Testis (tissue), 3 donors: ENCODE data around the gene CUX1. TPM values are rescaled to one million over a fixed set of nuclear protein-coding genes. Genes with fewer than 3 reads are reported as not detected.

Experiments used
- DNase-seq: peaks from one replicate; pipeline ENCODE4 v3.0.0-alpha.2; 2019
- H3K27ac ChIP-seq, 2 donors: fragments of 200-600 bp; sonication (generic); one replicate each; pipeline ENCODE4 v1.5.1; 2019
- H3K27me3 ChIP-seq: fragments of 200-600 bp; sonication (generic); one replicate; pipeline ENCODE4 v1.5.1; 2019
- H3K36me3 ChIP-seq: fragments of 200-600 bp; sonication (generic); one replicate; pipeline ENCODE4 v1.5.1; 2017; ENCODE audit warnings: low read depth; ENCODE audit errors: missing control alignments
- H3K4me1 ChIP-seq: fragments of 200-600 bp; sonication (generic); one replicate; pipeline ENCODE4 v1.5.1; 2019
- H3K4me3 ChIP-seq, 2 donors: fragments of 200-600 bp; sonication (generic); one replicate each; pipeline ENCODE4 v1.5.1; 2017 to 2019
- H3K9me3 ChIP-seq: fragments of 200-600 bp; sonication (generic); one replicate; pipeline ENCODE4 v1.5.1; 2017
- POLR2A ChIP-seq: fragments of 450-650 bp; IDR thresholded peaks from one replicate; pipeline ENCODE4 v1.6.1; 2017; ENCODE audit warnings: antibody characterized with exemption, mild to moderate bottlenecking, moderate library complexity
- WGBS, 2 donors: methylation state at CpG; one replicate each; pipeline ENCODE4 v1.1.5; 2018; 5-methylcytosine and 5-hydroxymethylcytosine counted together
- intact Hi-C: fragments of 100-400 bp; cut with DNase I; formaldehyde crosslinking; loops from one replicate; pipeline ENCODE4 v1.15.1; 2023; ENCODE audit warnings: low total_unique reads
- polyA plus RNA-seq: library from polyadenylated mRNA; stranded (reverse); fragments of 350-450 nt; fragmentation: Illumina TruSeq; extraction: RNeasy Lipid Tissue Mini Kit (QIAGEN cat#74804); gene quantifications from one replicate; pipeline ENCODE4 v1.2.3, GENCODE V29; 2014; ENCODE audit warnings: low read depth, low replicate concordance; ENCODE audit not compliant: insufficient read depth
- total RNA-seq, 2 donors: library from RNA; depleted of rRNA; stranded (reverse); fragments of >200 nt; gene quantifications; one replicate each; pipeline ENCODE4 v1.2.3, GENCODE V29; 2016
- TF ChIP-seq, protein P1 (sequence below), 3 experiments: fragments of 450-650 bp in 2 of 3; fragments of 200-600 bp in 1 of 3; sonication (generic) in 1 of 3; IDR thresholded peaks; one replicate each; pipeline ENCODE4 v1.5.1; 2016 to 2019; ENCODE audit warnings: antibody characterized with exemption in 3 of 3, mild to moderate bottlenecking in 2 of 3, moderate library complexity in 1 of 3

CUX1 gene
- total and polyA plus RNA-seq, 3 donors from 2014 or later, result 30.8 to 46.3 (median 43.1) TPM

GRCh38 chr7:101936611-101937231 lies 119.3 kb downstream of the CUX1 start:
- Histone ChIP-seq H3K4me3 (no peak overlapping the region), H3K27me3 (no peaks in the 10 kb centered on the region), H3K9me3 (no peaks in the 10 kb centered on the region), H3K4me1 (peaks cover 21% of the 10 kb centered on the region), H3K36me3 (no peaks in the 10 kb centered on the region), H3K27ac (peak overlapping the region in 1 of 2 donors; percentile 62)
- intact Hi-C loops, result no loop called here
- 49 to 59% methylated on average over 8 to 19 of the region's 19 CpGs for WGBS, 2 donors
- DNase-seq, result peak; percentile 28
- TF ChIP-seq, protein P1, sequence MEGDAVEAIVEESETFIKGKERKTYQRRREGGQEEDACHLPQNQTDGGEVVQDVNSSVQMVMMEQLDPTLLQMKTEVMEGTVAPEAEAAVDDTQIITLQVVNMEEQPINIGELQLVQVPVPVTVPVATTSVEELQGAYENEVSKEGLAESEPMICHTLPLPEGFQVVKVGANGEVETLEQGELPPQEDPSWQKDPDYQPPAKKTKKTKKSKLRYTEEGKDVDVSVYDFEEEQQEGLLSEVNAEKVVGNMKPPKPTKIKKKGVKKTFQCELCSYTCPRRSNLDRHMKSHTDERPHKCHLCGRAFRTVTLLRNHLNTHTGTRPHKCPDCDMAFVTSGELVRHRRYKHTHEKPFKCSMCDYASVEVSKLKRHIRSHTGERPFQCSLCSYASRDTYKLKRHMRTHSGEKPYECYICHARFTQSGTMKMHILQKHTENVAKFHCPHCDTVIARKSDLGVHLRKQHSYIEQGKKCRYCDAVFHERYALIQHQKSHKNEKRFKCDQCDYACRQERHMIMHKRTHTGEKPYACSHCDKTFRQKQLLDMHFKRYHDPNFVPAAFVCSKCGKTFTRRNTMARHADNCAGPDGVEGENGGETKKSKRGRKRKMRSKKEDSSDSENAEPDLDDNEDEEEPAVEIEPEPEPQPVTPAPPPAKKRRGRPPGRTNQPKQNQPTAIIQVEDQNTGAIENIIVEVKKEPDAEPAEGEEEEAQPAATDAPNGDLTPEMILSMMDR (IDR thresholded peaks at IDR 0.05), result no peak
- no peak for TF ChIP-seq POLR2A

DNA sequence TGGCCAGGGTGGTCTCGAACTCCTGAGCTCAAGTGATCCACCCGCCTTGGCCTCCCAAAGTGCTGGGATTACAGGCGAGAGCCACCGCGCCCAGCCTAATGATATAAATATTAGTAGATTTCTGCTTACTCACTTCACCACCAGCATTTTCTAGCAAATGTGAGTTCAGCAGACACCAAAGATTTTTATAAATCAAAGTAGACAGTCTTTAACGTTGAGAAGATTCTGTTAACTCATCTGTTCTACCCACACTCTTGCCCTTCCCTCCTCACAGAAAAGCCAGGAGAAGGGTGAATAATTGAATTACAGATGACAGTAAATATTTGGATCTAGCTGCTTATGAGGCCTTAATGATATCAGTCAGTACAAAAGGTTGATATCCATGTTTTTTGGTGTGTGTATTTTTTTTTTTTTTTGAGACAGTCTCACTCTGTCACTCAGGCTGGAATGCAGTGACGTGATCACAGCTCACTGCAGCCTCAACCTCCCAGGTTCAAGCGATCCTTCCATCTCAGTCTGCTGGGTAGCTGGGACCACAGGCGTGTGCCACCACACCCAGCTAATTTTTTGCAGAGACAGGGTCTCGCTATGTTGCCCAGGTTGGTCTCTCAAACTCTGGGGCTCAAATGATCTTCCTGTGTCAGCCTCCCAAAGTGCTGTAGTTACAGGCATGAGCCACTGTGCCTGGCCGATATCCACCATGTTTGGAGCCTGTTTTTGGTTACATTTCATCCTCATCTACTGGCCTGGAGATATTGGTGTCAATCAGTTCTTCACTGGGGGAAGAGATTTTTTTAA lies 120.5 kb downstream of the CUX1 start:
- no peak for DNase-seq
- H3K27me3 ChIP-seq, result no peaks in the 10 kb centered on the region
- no peak overlapping the region for H3K4me3 ChIP-seq
- no peaks in the 10 kb centered on the region for H3K36me3 ChIP-seq
- H3K4me1 ChIP-seq, result peaks cover 31% of the 10 kb centered on the region
- intact Hi-C loops, result no loop called here
- TF ChIP-seq, protein P1 (IDR thresholded peaks at IDR 0.05), result no peak
- TF ChIP-seq POLR2A, result no peak
- H3K9me3 ChIP-seq, result no peaks in the 10 kb centered on the region
- WGBS, 2 donors, result 92 to 93% methylated on average over 11 of the region's 11 CpGs
- no peak overlapping the region for H3K27ac ChIP-seq

- WGBS, 2 donors, result 95 to 99% methylated on average over 8 of the region's 8 CpGs
- H3K27ac ChIP-seq, result no peak overlapping the region
Observed at GRCh38 chr7:101939136-101939695, 121.8 kb downstream of the CUX1 start.

DNA sequence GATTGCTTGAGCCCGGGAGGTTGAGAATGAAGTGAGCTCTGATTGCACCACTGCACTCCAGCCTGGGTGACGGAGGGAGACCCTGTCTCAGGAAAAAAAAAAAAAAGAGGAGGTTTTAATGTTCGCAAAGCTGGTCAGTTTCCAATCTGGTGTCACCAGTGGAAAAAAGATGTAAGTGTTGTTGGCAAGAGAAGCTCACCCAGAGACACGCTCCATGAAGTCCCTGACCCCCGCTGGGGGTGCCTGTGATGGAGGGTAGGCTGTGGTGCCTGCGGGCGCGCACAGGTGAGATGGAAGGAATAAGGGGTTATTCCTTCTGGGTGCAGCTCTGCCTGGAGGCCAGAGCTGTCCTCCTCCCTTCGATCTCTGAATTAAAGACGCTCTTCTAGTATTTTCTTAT lies 122.7 kb downstream of the CUX1 start:
- Histone ChIP-seq H3K27ac (no peak overlapping the region), H3K4me1 (peaks cover 31% of the 10 kb centered on the region), H3K36me3 (no peaks in the 10 kb centered on the region), H3K27me3 (no peaks in the 10 kb centered on the region), H3K9me3 (no peaks in the 10 kb centered on the region), H3K4me3 (no peak overlapping the region)
- no peak for DNase-seq
- TF ChIP-seq, protein P1 (IDR thresholded peaks at IDR 0.05), result no peak
- no peak for TF ChIP-seq POLR2A
- 94 to 95% methylated on average over 10 of the region's 10 CpGs for WGBS, 2 donors
- intact Hi-C loops, result no loop called here

More at GRCh38 chr7:101939136-101939695, 121.8 kb downstream of the CUX1 start:
- H3K4me1 ChIP-seq, result peaks cover 31% of the 10 kb centered on the region
- H3K9me3 ChIP-seq, result no peaks in the 10 kb centered on the region
- no peak overlapping the region for H3K4me3 ChIP-seq
- TF ChIP-seq, protein P1 (IDR thresholded peaks at IDR 0.05), result no peak
- no peak for TF ChIP-seq POLR2A
- no peak for DNase-seq
- no peaks in the 10 kb centered on the region for H3K36me3 ChIP-seq
- H3K27me3 ChIP-seq, result no peaks in the 10 kb centered on the region
- intact Hi-C loops, result no loop called here
